Astrocyte of the spinal cord (primary cell): Measurements from ENCODE around the gene MAP3K3.
"Not testable (repeated sequence)": the region's sequence is repeated elsewhere in the genome, so short reads cannot be mapped to it uniquely, and the experiment has no call there.

ENCODE experiments used
- DNase-seq: peaks from one replicate; pipeline ENCODE4 v3.0.0; 2011; ENCODE audit warnings: low read depth, low spot score
- H3K4me3 ChIP-seq: 2 replicates; pipeline ENCODE4 v1.5.1; 2011; ENCODE audit warnings: low read depth, mild to moderate bottlenecking, low read length, moderate library complexity
- CTCF ChIP-seq: IDR thresholded peaks from 2 replicates; pipeline ENCODE4 v1.5.1; 2012; ENCODE audit warnings: low read depth, mild to moderate bottlenecking, low read length, inconsistent platforms
- in situ Hi-C: cut with HindIII; loops from 2 replicates; pipeline ENCODE4 v1.10.0; 2017; ENCODE audit warnings: low sequenced_read_pairs

MAP3K3 gene

DNA sequence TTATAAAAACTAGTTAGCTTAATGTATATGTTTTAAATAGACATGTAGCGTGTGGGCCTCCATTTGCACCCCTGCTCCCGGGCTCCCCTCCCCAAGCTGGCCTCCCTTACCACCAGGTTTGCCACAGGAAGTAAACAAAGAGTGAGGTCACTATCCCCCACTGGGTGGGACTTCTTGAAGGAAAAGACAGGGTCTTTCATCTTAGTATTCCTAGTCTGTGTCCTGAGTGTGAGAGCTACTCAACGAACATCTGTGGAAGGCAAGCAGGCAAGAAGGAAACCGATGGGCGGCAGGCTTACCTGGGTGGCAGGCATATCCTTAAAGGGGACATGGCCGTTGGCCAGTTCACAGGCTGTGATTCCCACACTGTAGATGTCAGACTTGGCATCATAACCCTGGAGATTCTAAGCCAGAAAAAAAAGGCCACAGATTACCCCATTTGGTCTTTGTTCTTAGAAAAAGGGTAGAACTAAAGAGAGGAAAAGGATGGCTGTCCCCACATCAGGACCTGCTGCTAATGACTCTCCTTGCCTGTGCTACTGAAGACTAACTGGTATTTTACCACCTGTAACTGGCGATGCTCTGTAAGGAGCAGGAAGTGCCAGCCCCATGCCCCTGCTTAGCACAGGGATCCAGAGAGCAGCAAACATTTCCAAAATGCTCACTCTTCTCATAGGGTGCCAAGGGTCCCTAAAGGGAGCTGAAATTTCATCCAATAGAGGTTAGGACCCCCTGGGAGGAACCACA is 84.3 kb downstream of the MAP3K3 start:
- DNase-seq = no peak
- in situ Hi-C loops = no loop called here
- H3K4me3 ChIP-seq = no peak overlapping the region
- TF ChIP-seq CTCF = no peak

DNA sequence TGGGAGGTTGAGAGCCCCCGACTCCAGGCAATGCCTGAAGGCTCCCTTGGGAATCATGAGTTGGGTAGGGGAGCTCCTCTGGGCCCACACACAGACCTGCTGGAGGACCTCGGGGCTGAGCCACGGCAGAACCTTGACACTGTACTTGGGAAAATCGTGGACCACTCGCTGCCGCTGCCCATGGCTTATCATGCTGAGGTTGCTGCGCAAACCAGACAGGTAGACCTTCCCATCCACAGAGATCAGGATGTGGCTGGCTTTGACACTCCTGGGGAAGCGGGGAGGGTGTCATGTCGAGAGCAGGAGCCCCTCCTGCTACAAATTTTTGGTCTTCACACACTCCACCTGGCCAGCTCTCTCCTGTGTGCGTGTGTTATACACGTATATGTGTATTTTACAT is 84.9 kb downstream of the MAP3K3 start:
- TF ChIP-seq CTCF = no peak
- DNase-seq = no peak
- H3K4me3 ChIP-seq = no peak overlapping the region
- in situ Hi-C loops = no loop called here

GRCh38 chr17:63709110-63709509 is 86.9 kb downstream of the MAP3K3 start:
- DNase-seq = no peak
- no peak for TF ChIP-seq CTCF
- in situ Hi-C loops = no loop called here
- H3K4me3 ChIP-seq = no peak overlapping the region

- no peak for DNase-seq
These were observed 92.5 kb downstream of the MAP3K3 start for GRCh38 chr17:63714550-63715277.

GRCh38 chr17:63716426-63716825 is 94.2 kb downstream of the MAP3K3 start:
- in situ Hi-C loops = no loop called here
- DNase-seq = no peak
- no peak for TF ChIP-seq CTCF
- no peak overlapping the region for H3K4me3 ChIP-seq

More at GRCh38 chr17:63714550-63715277, 92.5 kb downstream of the MAP3K3 start:
- no peak overlapping the region for H3K4me3 ChIP-seq
- no peak for TF ChIP-seq CTCF
- in situ Hi-C loops = no loop called here

DNA sequence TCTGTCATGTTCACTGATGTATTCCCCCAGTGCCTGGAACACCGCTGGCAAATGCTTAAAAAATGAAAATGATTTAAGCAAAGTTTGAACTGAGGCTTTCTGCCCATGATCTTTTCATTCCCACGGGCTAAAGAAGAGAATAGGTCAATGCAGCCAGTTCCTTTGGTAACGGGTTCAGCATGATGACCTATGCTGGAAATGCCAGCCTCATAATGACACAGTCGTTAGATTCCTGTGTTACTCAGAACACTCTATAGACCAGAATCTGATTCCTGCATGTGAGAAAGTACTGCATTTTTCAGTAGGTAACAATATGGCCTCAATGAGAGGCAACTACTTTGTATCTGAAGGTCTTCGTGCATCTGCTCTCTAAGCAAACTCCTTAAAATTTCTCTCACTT is 96.8 kb downstream of the MAP3K3 start:
- peak; percentile 25 for DNase-seq
- TF ChIP-seq CTCF = no peak
- no peak overlapping the region for H3K4me3 ChIP-seq
- in situ Hi-C loops = no loop called here

DNA sequence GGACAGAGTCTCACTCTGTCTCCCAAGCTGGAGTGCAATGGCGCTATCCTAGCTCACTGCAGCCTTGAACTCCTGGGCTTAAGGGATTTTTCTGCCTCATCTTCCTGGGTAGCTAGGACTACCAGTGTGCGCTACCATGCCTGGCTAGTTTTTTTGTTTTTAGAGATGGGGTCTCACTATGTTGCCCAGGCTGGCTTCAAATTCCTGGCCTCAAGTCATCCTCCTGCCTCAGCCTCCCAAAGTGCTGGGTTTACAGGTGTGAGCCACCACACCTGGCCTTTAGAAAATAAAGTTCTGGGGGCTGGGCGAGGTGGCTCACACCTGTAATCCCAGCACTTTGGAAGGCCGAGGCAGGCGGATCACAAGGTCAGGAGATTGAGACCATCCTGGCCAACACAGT is 98.0 kb downstream of the MAP3K3 start:
- in situ Hi-C loops, H3K4me3 ChIP-seq, DNase-seq: not testable (repeated sequence)
